ENCODE measurements around the gene GJC1. TPM values are rescaled to one million over a fixed set of nuclear protein-coding genes. Genes with fewer than 3 reads are reported as not detected.

Gene GJC1
- total RNA-seq, 1 donor from 2014 or later: 0.20 TPM

- Mint-ChIP-seq H3K27me3 (no peaks in the 10 kb centered on the region), H3K27ac (no peak overlapping the region), H3K9me3 (no peaks in the 10 kb centered on the region), H3K4me1 (no peaks in the 10 kb centered on the region), H3K4me3 (no peak overlapping the region), H3K36me3 (ENCODE audit: low read depth) (no peaks in the 10 kb centered on the region)
- ChIA-PET CTCF (interaction anchor here (0.6 kb wide), 1 partner anchor 223 kb away, joined by 3 read pairs; no protein-coding TSS in a partner anchor), POLR2A (no interaction called here)
- DNase-seq: no peak
- no peak for ATAC-seq (ENCODE audit: low read depth)
- no peak for TF ChIP-seq CTCF (IDR thresholded peaks at IDR 0.05)
- intact Hi-C loops (cut with micrococcal nuclease): no loop called here
Observed at GRCh38 chr17:44798356-44798755, 31.7 kb downstream of the GJC1 start.

GRCh38 chr17:44797802-44798201 lies 32.3 kb downstream of the GJC1 start:
- POLR2A ChIA-PET: no interaction called here
- intact Hi-C loops (cut with micrococcal nuclease): no loop called here
- H3K27ac Mint-ChIP-seq: no peak overlapping the region
- no peak for TF ChIP-seq CTCF (IDR thresholded peaks at IDR 0.05)
- no peaks in the 10 kb centered on the region for H3K4me1 Mint-ChIP-seq
- H3K9me3 Mint-ChIP-seq: no peaks in the 10 kb centered on the region
- no peaks in the 10 kb centered on the region for H3K36me3 Mint-ChIP-seq (ENCODE audit: low read depth)
- no peaks in the 10 kb centered on the region for H3K27me3 Mint-ChIP-seq
- ATAC-seq (ENCODE audit: low read depth) (no peak), DNase-seq (no peak)
- CTCF ChIA-PET: interaction anchor here (0.6 kb wide), 1 partner anchor 224 kb away, joined by 3 read pairs; no protein-coding TSS in a partner anchor
- H3K4me3 Mint-ChIP-seq: no peak overlapping the region

- Mint-ChIP-seq H3K9me3 (no peaks in the 10 kb centered on the region), H3K27me3 (no peaks in the 10 kb centered on the region), H3K36me3 (ENCODE audit: low read depth) (no peaks in the 10 kb centered on the region), H3K27ac (no peak overlapping the region), H3K4me3 (no peak overlapping the region), H3K4me1 (no peaks in the 10 kb centered on the region)
- CTCF ChIA-PET: no interaction called here
- DNase-seq: no peak
- intact Hi-C loops (cut with micrococcal nuclease): no loop called here
- no peak for ATAC-seq (ENCODE audit: low read depth)
- POLR2A ChIA-PET: no interaction called here
- no peak for TF ChIP-seq CTCF (IDR thresholded peaks at IDR 0.05)
Observed at GRCh38 chr17:44796731-44797130, 33.4 kb downstream of the GJC1 start.

- H3K27me3 Mint-ChIP-seq: no peaks in the 10 kb centered on the region
- ChIA-PET CTCF (no interaction called here), POLR2A (no interaction called here)
- no peak overlapping the region for H3K27ac Mint-ChIP-seq
- no peaks in the 10 kb centered on the region for H3K9me3 Mint-ChIP-seq
- ATAC-seq (ENCODE audit: low read depth) (no peak), DNase-seq (no peak)
- TF ChIP-seq CTCF (IDR thresholded peaks at IDR 0.05): no peak
- H3K4me3 Mint-ChIP-seq: no peak overlapping the region
- no peaks in the 10 kb centered on the region for H3K36me3 Mint-ChIP-seq (ENCODE audit: low read depth)
- no peaks in the 10 kb centered on the region for H3K4me1 Mint-ChIP-seq
- intact Hi-C loops (cut with micrococcal nuclease): no loop called here
Observed at GRCh38 chr17:44795928-44796327, 34.2 kb downstream of the GJC1 start.

GRCh38 chr17:44795421-44795820 lies 34.7 kb downstream of the GJC1 start:
- DNase-seq (no peak), ATAC-seq (ENCODE audit: low read depth) (no peak)
- H3K4me3 Mint-ChIP-seq: no peak overlapping the region
- H3K4me1 Mint-ChIP-seq: no peaks in the 10 kb centered on the region
- no peaks in the 10 kb centered on the region for H3K27me3 Mint-ChIP-seq
- no peak for TF ChIP-seq CTCF (IDR thresholded peaks at IDR 0.05)
- intact Hi-C loops (cut with micrococcal nuclease): no loop called here
- POLR2A ChIA-PET: no interaction called here
- no peak overlapping the region for H3K27ac Mint-ChIP-seq
- no peaks in the 10 kb centered on the region for H3K9me3 Mint-ChIP-seq
- CTCF ChIA-PET: no interaction called here
- H3K36me3 Mint-ChIP-seq (ENCODE audit: low read depth): no peaks in the 10 kb centered on the region
